Left forelimb (tissue), 1 donor: ENCODE results near the gene CYBB.

Experiments used
- DNase-seq: peaks from one replicate; pipeline ENCODE4 v3.0.0-alpha.2; 2018; ENCODE audit warnings: low spot score

The CYBB gene

GRCh38 chrX:37786624-37787422 is 7.0 kb downstream of the CYBB start:
- DNase-seq: no peak

- no peak for DNase-seq
Observed at GRCh38 chrX:37787423-37787869, 7.6 kb downstream of the CYBB start.

- DNase-seq: no peak
Observed at GRCh38 chrX:37796310-37796709, 16.5 kb downstream of the CYBB start.

GRCh38 chrX:37796805-37797204 is 16.9 kb downstream of the CYBB start:
- DNase-seq: no peak

- DNase-seq: no peak
Observed at GRCh38 chrX:37799936-37800335, 20.1 kb downstream of the CYBB start.

- DNase-seq: no peak
Observed at GRCh38 chrX:37800717-37801116, 20.9 kb downstream of the CYBB start.

- no peak for DNase-seq
Observed at GRCh38 chrX:37802028-37802427, 22.2 kb downstream of the CYBB start.

- DNase-seq: no peak
Observed at GRCh38 chrX:37803057-37803456, 23.2 kb downstream of the CYBB start.

- no peak for DNase-seq
Observed at GRCh38 chrX:37809970-37810369, 30.1 kb downstream of the CYBB start.

GRCh38 chrX:37812110-37812509 is 32.3 kb downstream of the CYBB start:
- no peak for DNase-seq

GRCh38 chrX:37813570-37813969 is 33.7 kb downstream of the CYBB start:
- no peak for DNase-seq

- no peak for DNase-seq
Observed at GRCh38 chrX:37815366-37815765, 35.5 kb downstream of the CYBB start.

- no peak for DNase-seq
Observed at GRCh38 chrX:37816766-37817165, 36.9 kb downstream of the CYBB start.

GRCh38 chrX:37817176-37817575 is 37.3 kb downstream of the CYBB start:
- no peak for DNase-seq

- DNase-seq: no peak
Observed at GRCh38 chrX:37817579-37817978, 37.7 kb downstream of the CYBB start.

GRCh38 chrX:37818031-37818430 is 38.2 kb downstream of the CYBB start:
- no peak for DNase-seq

GRCh38 chrX:37820646-37821045 is 40.8 kb downstream of the CYBB start:
- DNase-seq: no peak

GRCh38 chrX:37824491-37825214 is 44.8 kb downstream of the CYBB start:
- DNase-seq: no peak

- no peak for DNase-seq
Observed at GRCh38 chrX:37825215-37825842, 45.5 kb downstream of the CYBB start.

GRCh38 chrX:37829721-37830120 is 49.9 kb downstream of the CYBB start:
- no peak for DNase-seq

- no peak for DNase-seq
Observed at GRCh38 chrX:37830371-37830770, 50.5 kb downstream of the CYBB start.

GRCh38 chrX:37834937-37835336 is 55.1 kb downstream of the CYBB start:
- DNase-seq: no peak

- no peak for DNase-seq
Observed at GRCh38 chrX:37840931-37841330, 61.1 kb downstream of the CYBB start.
